Measurements from ENCODE around the gene FOXN3. TPM values are rescaled to one million over a fixed set of nuclear protein-coding genes. Genes with fewer than 3 reads are reported as not detected.

Gene FOXN3
- total and polyA plus RNA-seq, 2 experiments from 2014 or later, result 98.9 to 167 TPM

GRCh38 chr14:89179891-89180404 lies 237.1 kb downstream of the FOXN3 start:
- Histone ChIP-seq H2AFZ (no peak overlapping the region), H3K27me3 (ENCODE audit: insufficient read depth) (no peaks in the 10 kb centered on the region), H3K9me2 (ENCODE audit: insufficient read depth) (no peaks in the 10 kb centered on the region), H4K20me1 (replicated peaks; ENCODE audit: insufficient read depth) (peaks cover 12% of the 10 kb centered on the region; the same call in 1 of the 2 replicates), H3K27ac (ENCODE audit: low read depth) (0 out of 2 replicates have a peak overlapping the region, but pooled peaks have one; percentile 85), H3K4me3 (no peak overlapping the region), H3K4me2 (no peak overlapping the region), H3K4me1 (ENCODE audit: insufficient read depth) (peaks cover 6% of the 10 kb centered on the region; the same call in 1 of the 2 replicates), H3F3A (replicated peaks; ENCODE audit: low read depth) (peaks cover 6% of the 10 kb centered on the region; the same call in 1 of the 2 replicates), H3K79me2 (replicated peaks; ENCODE audit: insufficient read depth) (peaks cover 40% of the 10 kb centered on the region), H3K36me3 (ENCODE audit: insufficient read depth) (no peaks in the 10 kb centered on the region)
- DNase-seq (ENCODE audit: low spot score), result no peak
- Mint-ChIP-seq H3K27ac (no peak overlapping the region), H3K4me1 (peaks cover 19% of the 10 kb centered on the region), H3K27me3 (ENCODE audit: insufficient read depth, low read depth, poor library complexity) (peaks cover 20% of the 10 kb centered on the region), H3K9me3 (no peaks in the 10 kb centered on the region), H3K36me3 (ENCODE audit: low read depth) (peaks cover 43% of the 10 kb centered on the region), H3K4me3 (no peak overlapping the region)
- no peak for ATAC-seq
- no peak for TF ChIP-seq POLR2AphosphoS5 (IDR thresholded peaks at IDR 0.05; ENCODE audit: low read depth)

GRCh38 chr14:89178800-89179535 lies 238.1 kb downstream of the FOXN3 start:
- Mint-ChIP-seq H3K9me3 (no peaks in the 10 kb centered on the region), H3K4me1 (peaks cover 17% of the 10 kb centered on the region), H3K4me3 (no peak overlapping the region), H3K27me3 (ENCODE audit: insufficient read depth, low read depth, poor library complexity) (peaks cover 19% of the 10 kb centered on the region), H3K27ac (0 out of 2 replicates have a peak overlapping the region, but pooled peaks have one; percentile 58), H3K36me3 (ENCODE audit: low read depth) (peaks cover 51% of the 10 kb centered on the region)
- peaks cover 34% of the 10 kb centered on the region for H3K79me2 ChIP-seq (replicated peaks; ENCODE audit: insufficient read depth)
- no peak overlapping the region for H3K4me2 ChIP-seq
- H4K20me1 ChIP-seq (replicated peaks; ENCODE audit: insufficient read depth), result peaks cover 11% of the 10 kb centered on the region; the same call in 1 of the 2 replicates
- H3K27me3 ChIP-seq (ENCODE audit: insufficient read depth), result no peaks in the 10 kb centered on the region
- H3K4me1 ChIP-seq (ENCODE audit: insufficient read depth), result peaks cover 6% of the 10 kb centered on the region; the same call in 1 of the 2 replicates
- H3K27ac ChIP-seq (ENCODE audit: low read depth), result peak overlapping the region; percentile 85
- H3F3A ChIP-seq (replicated peaks; ENCODE audit: low read depth), result peaks cover 6% of the 10 kb centered on the region; the same call in 1 of the 2 replicates
- no peak overlapping the region for H3K4me3 ChIP-seq
- H2AFZ ChIP-seq, result no peak overlapping the region
- ATAC-seq (no peak), DNase-seq (ENCODE audit: low spot score) (no peak)
- no peaks in the 10 kb centered on the region for H3K9me2 ChIP-seq (ENCODE audit: insufficient read depth)
- 0 out of 2 replicates have a peak, but pooled peaks cover 5% of the 10 kb centered on the region for H3K36me3 ChIP-seq (ENCODE audit: insufficient read depth)
- no peak for TF ChIP-seq ZNF114 (CRISPR knock-in tag; IDR thresholded peaks at IDR 0.05)
- TF ChIP-seq EZH2phosphoT487 (IDR thresholded peaks at IDR 0.05; ENCODE audit: unreplicated experiment), result no peak
- no peak for TF ChIP-seq POLR2AphosphoS5 (IDR thresholded peaks at IDR 0.05; ENCODE audit: low read depth)
- no peak for TF ChIP-seq EZH2 (IDR thresholded peaks at IDR 0.05; ENCODE audit: low read depth, unreplicated experiment)
- no peak for TF ChIP-seq ZNF331 (CRISPR knock-in tag; IDR thresholded peaks at IDR 0.05; ENCODE audit: low read depth)
- no peak for TF ChIP-seq CREB1 (CRISPR knock-in tag; IDR thresholded peaks at IDR 0.05; ENCODE audit: low read depth)
- TF ChIP-seq ZNF462 (CRISPR knock-in tag; IDR thresholded peaks at IDR 0.05), result no peak
- no peak for TF ChIP-seq NANOG (IDR thresholded peaks at IDR 0.05; ENCODE audit: borderline replicate concordance)
- no peak for TF ChIP-seq STAT1 (IDR thresholded peaks at IDR 0.05; ENCODE audit: unreplicated experiment)
- no peak for TF ChIP-seq ETS1 (IDR thresholded peaks at IDR 0.05)

All from GM23338 (cell line).